GM19023 (cell line): ENCODE results near the gene ICAM2.
A peak's percentile ranks its signal among the peaks of the same experiment; 100 is the strongest.
"Not testable (repeated sequence)": the region's sequence is repeated elsewhere in the genome, so short reads cannot be mapped to it uniquely, and the experiment has no call there.

Source experiments
- ATAC-seq: cut with Tn5 transposase; IDR thresholded peaks from one replicate; pipeline ENCODE4 v1.9.1; 2021; ENCODE audit warnings: mild to moderate bottlenecking, moderate library complexity; ENCODE audit not compliant: unreplicated experiment

Gene ICAM2

GRCh38 chr17:63998050-63998720 lies 22.2 kb downstream of the ICAM2 start, which contains the start of gene PRR29:
Gene PRR29 (plus strand): TSS chr17:63998351. CDS start chr17:63998365, 14 bp downstream.
- peak; percentile 78 for ATAC-seq

DNA sequence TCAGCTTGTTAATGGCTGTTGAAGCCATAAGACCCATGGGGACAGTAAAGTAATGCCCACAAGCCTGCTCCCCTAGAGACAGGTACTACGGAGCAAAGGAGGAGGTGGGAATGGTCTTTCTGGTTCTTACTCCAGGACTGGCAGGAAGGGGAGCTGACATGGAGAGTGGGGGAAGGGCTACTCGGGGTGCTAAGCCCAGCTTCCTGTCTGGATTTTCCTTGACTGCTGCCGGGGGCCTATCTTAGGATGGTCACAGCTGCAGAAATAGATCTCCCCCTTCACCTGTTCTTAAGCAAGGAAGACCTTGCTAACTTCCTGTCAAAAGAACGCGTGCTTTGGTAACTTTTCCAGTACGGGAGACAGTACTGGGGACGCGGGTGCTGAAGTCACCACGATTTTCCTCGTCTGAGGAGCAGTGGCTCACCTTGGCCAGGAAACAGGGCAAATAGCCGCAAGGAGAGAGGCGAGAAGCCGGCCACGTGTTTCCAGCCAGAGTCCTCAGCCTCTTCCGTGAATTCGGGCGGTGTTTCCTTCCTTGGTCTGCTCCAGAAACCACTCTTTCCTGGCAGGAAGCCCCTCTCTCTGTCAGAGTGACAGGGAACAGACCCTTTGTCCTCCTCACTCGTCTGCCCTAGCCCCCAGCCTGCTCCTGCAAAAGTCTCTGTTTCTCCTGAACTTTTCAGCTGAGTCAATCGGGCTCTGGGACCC lies 22.9 kb downstream of the ICAM2 start:
- ATAC-seq: no peak

DNA sequence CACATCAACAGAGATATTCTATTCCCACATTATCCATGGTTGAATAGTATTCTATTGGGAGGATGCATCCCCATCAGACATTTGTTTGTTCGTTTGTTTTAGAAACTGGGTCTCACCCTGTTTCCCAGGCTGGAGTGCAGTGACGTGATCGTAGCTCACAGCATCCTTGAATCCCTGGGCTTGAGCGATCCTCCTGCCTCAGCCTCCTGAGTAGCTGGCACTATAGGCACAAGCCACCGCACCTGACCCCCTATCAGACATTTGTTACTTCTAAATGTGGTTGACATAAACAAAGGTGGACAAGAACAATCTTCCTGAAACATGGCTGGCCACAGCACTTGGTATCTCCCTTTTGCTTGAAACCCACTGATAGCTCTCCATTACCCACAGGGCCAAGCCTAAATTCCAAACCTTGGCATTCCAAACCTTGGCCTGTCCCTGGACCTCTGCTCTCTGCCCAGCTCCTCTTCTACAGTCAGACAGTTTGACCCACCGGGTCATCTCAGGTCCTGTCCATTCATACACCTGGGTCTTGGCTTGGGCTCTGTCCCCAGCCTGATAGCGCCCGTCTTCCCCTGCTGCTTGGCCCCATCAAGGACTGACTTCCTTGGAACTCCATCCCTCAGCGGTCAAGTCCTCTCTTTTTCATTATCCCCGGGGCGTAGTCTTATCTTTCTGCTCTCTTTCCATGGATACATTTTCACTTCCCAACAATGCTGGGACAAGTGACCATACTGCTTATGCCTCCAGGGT lies 23.8 kb downstream of the ICAM2 start:
- ATAC-seq: no peak

DNA sequence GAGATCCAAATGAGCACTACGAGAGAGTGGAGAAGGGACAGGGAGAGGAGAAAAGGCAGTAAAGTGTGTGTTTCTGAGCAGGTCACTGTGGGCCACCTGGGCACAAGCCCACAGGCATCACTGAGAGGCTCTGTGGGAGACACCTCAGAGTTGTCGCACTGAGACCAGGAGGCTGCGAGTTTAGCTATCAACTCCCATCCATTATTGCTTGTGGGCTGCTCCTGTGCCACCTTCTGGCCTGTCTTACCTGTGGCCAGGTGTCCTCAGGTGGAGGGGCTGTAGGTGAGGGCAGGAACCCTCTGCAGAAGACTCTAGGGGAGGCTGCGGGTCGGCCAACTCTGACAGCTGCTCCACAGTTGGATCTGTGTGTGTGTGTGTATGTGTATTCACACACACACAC lies 24.8 kb downstream of the ICAM2 start:
- no peak for ATAC-seq

DNA sequence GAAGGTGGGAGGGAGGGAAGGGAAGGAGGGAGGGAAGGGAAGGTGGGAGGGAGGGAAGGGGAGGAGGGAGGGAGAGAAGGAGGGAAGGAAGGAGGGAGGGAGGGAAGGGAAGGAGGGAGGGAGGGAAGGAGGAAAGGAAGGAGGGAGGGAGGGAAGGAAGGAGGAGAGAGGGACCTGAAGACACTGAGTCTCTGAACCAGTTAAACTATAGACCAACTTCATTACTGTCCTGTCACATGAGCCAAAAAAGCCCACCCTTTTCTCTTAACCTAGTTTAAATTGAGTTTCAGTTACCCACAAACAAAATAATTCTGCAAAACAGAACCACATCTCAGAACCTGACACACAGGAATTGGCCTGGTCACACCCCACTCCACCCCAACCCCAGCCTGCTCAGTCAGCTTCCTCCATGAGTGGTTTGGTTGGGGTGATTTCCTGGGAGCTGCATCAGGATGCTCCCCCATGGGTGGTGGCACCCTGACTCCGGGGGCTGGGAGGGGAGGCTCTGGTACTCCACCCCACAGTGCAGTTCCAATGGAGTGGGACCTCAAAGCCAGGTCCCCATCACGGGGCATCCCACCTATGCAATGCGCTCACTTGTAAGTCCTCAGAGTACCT lies 27.0 kb downstream of the ICAM2 start:
- ATAC-seq: no peak

DNA sequence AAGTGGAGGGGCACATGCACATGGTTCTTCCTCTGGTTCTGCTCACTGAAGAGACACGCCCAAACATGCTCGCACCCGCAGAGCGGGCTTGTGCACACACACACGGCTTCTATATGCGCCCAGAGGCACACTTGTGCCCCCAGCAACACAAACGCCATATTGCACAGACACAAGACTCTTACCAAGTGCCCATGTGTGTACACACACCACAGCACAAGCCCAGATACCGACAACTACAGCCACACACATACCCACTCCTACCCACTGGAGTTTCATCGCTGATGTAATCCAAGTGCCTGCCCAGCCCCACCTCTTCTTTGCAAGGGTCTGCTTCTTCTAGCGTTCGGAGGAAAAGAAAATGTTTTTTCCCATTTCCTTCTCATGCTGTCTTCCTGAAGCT lies 28.8 kb downstream of the ICAM2 start:
- no peak for ATAC-seq

DNA sequence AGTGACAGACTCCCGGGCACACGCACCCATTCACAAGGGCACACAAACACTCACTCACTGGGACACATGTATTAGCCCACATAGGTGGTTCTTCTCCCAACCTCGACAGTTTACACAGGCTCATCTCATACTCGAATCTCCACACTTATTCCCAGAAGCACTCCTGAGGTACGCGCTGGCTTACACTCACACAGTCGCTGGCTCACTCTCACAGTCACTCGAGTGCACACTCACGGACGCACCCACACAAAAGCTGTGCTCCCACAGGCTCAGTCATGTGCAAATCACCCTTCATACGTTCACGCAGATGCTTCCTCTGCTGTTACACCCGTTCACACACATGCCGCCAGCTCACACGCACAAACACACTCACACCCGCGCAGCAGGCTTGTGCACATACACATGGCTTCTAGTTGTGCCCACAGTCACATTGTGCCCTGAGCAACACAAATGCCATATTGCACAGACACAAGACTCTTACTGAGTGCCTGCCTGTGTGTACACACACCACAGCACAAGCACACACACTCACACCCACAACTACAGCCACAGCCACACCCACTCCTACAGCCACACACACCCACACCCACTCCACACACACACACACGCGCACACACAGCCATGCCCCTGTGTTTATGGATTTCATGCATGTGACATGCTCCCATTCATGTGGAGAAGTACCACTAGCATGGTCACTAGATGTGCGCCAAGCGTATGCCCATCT lies 30.6 kb downstream of the ICAM2 start:
- ATAC-seq: no peak

DNA sequence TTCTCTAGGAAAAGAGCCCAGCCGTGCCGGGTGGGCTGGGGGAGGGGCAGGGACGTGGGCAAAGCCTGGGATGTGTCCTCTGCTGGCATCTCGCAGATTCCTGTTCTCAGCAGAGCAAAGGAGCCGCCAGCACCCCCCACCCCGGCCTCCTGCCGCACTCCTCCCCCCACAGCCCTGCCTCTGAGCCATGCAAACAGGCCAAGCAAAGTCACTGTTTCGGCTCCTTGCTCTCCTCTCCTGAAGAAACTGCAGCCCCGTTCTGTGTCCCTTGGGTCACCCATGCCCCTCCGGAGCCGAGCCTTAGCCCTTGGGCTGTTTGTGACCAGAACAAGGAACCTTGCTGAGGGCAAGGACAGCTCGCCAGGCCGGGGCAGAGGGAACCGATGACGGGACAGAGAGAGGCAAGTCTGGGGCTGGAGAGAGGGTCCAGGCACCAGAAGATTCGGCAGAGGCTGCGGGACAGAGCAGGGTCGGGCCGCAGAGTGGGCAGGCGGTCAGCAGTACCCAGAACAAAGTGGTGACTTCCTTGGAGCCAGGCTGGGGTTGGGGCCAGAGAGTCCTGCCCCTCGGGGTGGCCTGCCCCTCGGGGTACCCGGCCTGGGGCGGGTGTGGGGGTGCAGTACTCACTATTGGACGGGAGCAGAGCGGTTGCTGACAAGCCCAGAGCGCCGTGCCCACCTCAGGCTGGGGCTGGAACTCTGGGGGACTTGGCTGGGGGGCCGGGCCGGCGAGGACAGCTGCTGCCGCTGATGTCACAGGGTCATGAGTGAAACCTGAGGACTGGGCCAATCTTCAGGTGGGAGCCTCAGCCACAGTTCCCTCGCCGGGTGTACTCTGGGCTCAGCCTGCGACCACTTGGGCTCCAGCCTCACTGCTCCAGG lies 31.5 kb downstream of the ICAM2 start:
- ATAC-seq: no peak

GRCh38 chr17:63988127-63988478 lies 32.3 kb downstream of the ICAM2 start:
- no peak for ATAC-seq

DNA sequence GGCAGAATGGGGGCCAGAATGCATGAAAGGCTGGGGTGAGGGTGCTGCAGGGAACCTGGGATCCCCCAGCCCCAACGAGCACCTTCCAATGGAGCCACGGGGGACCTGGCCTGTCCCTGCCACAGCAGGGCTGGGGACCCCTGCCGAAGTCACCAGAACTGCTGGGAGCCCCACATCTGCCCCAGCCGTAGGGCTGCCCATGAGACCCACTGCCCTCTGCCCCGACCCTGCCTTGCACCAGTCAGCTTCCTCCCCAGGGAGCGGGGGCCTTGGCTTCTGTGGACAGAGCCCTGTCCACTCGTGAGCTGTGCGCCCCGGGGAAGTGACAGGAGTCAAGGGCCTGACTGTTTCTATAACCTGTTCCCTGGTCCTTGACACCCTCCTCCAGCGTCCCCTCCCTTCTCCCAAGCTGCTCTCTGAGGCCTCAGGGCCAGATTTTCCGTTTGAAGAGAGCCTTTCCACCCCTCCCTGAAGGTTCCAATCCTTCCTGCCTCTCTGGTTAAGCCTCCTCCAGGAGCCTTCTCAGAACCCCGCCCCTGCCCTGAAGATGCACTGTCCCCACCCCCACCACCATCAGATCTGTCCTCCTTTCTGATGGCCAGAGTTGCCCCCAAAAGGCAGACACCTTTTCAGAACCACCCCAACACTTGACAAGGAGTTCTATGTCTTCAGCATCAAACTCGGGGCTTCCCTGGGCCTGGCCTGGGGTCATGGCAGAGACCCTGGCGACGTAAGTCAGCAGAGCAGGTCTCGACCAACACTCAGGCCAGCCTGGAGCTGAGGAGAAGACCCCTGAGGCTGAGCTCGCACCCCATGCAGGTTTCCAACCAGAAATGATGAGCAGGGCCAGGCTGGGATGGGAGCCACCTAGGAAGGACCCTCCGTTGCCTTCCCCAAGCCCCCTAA lies 33.0 kb downstream of the ICAM2 start:
- no peak for ATAC-seq

DNA sequence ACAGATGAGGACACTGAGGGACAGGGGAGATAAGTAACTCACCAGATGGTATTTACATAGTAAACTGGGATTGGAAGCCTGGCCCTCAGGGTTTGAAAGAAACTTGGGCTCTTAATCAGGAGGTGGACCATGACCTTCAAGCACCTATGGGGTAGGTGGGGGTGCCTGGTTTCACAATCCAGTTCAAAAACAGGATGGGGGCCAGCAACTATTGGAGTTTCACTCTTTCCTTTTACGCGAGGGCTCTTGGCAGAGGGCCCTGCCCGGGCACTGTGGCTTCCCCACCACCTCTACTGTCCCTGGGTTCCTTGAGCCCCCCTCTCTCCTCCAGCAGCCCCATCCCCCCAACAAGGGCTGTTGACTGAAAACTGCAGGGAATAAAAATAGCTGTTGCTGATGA lies 33.6 kb downstream of the ICAM2 start:
- ATAC-seq: no peak

GRCh38 chr17:63985387-63986140 lies 34.9 kb downstream of the ICAM2 start:
- no peak for ATAC-seq

DNA sequence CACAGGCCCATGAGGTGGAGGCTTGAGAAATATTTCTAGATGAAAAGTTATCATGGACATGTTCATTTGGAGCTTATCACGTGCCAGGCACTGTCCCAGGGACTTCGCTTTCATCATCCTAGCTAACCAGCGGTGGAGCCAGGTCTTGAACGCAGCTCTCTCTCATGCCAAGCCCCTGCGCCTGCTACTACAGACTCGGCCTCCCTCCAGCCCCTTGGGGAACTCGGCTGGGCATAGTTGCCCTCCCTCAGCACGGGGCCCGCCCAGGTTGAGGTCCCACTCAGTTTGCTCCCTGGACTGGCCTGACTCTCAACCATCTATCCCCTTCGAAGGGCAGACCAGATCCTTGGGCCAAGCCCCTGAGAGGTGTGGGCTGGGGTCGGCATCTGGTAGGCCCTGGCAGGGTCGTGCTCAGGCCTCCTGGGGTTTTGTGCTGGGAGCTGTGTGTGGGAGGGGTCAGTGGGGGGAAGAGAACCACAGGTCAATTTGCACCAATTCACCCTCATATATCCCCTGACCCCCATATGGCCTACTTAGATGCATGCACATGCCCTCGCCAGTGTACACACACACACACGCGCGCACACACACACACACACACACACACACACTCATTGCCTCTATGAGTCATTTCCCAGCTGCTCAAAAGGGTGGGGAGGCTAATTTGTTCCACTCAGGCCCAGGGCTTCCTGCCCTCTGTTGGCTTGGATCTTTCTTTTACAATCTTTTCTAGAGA lies 35.6 kb downstream of the ICAM2 start:
- ATAC-seq: no peak

- ATAC-seq: no peak
Observed at GRCh38 chr17:63984236-63984635, 36.2 kb downstream of the ICAM2 start.

DNA sequence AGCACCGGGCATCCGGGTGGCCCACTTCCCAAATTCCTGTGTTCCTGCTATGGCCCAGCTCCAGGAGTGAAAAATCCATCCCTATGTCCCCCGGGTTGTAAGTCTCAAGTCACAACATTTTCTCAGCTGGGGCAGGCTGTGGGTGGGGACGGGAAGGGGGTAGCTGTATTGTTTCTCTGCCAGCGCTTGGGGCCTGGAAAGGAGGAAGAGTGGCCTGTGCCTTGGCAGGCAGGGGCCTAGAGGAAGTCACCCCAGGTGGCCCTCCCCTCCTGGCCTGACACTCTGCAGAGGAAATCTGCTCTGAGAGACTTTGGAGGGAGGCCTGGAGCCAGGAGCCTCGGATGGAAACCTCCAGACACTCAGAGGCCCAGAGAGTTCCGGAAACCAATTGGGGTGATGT lies 37.1 kb downstream of the ICAM2 start:
- no peak for ATAC-seq

DNA sequence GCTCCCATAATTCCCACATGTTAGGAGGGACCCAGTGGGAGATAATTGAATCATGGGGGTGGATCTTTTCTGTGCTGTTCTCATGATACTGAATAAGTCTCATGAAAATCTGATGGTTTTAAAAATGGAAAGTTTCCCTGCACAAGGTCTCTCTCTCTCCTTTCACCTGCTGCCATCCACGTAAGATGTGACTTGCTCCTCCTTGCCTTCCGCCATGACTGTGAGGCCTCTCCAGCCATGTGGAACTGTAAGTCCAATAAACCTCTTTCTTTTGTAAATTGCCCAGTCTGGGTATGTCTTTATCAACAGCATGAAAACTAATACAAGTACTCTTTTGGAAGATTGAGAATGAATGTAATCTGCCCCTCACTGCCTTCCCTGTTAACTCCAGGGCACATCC lies 37.8 kb downstream of the ICAM2 start:
- ATAC-seq: not testable (repeated sequence)
